Duodenal mucosa (tissue), 2 donors: ENCODE measurements around the gene PRMT1.

Experiments used
- H3K27ac ChIP-seq: one replicate; pipeline ENCODE4 v1.7.0; 2013; ENCODE audit warnings: low read depth, low read length
- H3K27me3 ChIP-seq, 2 donors: one replicate each; pipeline ENCODE4 v1.7.0; 2013; ENCODE audit warnings: low read length in 2 of 2, control low read depth in 1 of 2; ENCODE audit not compliant: insufficient read depth in 2 of 2, control insufficient read depth in 1 of 2
- H3K36me3 ChIP-seq, 2 donors: one replicate each; pipeline ENCODE4 v1.7.0; 2013; ENCODE audit warnings: low read length in 2 of 2, control low read depth in 1 of 2; ENCODE audit not compliant: insufficient read depth in 2 of 2, control insufficient read depth in 1 of 2
- H3K4me1 ChIP-seq, 2 donors: one replicate each; pipeline ENCODE4 v1.7.0; 2013; ENCODE audit warnings: low read length in 2 of 2, control low read depth in 1 of 2; ENCODE audit not compliant: insufficient read depth in 2 of 2, control insufficient read depth in 1 of 2
- H3K4me3 ChIP-seq, 2 donors: one replicate each; pipeline ENCODE4 v1.7.0; 2013; ENCODE audit warnings: low read length in 2 of 2, low read depth in 1 of 2
- H3K9ac ChIP-seq, 2 donors: one replicate each; pipeline ENCODE4 v1.7.0; 2013; ENCODE audit warnings: low read length in 2 of 2, low read depth in 1 of 2
- H3K9me3 ChIP-seq, 2 donors: one replicate each; pipeline ENCODE4 v1.7.0; 2013; ENCODE audit warnings: low read length in 2 of 2, control low read depth in 1 of 2; ENCODE audit not compliant: control insufficient read depth in 1 of 2

PRMT1 gene

DNA sequence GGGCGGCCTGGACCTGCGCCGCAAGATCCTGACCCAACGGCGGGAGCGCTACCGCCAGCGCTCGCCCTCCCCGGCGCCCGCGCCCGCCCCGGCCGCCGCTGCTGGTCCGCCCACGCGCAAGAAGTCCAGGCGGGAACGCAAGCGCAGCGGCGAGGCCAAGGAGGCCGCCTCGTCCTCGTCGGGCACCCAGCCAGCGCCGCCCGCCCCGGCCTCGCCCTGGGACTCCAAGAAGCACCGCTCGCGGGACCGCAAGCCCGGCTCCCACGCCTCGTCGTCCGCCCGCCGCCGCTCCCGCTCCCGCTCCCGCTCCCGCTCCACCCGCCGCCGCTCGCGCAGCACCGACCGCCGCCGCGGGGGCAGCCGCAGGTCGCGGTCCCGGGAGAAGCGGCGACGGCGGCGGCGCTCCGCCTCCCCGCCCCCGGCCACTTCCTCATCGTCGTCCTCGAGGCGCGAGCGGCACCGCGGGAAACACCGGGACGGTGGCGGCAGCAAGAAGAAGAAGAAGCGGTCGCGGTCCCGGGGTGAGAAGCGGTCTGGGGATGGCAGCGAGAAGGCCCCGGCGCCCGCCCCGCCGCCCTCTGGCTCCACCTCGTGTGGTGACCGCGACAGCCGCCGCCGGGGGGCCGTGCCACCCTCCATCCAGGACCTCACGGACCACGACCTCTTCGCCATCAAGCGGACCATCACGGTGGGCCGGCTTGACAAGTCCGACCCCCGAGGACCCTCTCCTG is 25.1 kb upstream of the PRMT1 start:
- Histone ChIP-seq H3K9me3 (no peaks in the 10 kb centered on the region), H3K9ac (no peak overlapping the region), H3K4me3 (no peak overlapping the region), H3K36me3 (peaks cover 46 to 72% of the 10 kb centered on the region in 2 donors), H3K4me1 (no peaks in the 10 kb centered on the region), H3K27me3 (no peaks in the 10 kb centered on the region), H3K27ac (no peak overlapping the region)

DNA sequence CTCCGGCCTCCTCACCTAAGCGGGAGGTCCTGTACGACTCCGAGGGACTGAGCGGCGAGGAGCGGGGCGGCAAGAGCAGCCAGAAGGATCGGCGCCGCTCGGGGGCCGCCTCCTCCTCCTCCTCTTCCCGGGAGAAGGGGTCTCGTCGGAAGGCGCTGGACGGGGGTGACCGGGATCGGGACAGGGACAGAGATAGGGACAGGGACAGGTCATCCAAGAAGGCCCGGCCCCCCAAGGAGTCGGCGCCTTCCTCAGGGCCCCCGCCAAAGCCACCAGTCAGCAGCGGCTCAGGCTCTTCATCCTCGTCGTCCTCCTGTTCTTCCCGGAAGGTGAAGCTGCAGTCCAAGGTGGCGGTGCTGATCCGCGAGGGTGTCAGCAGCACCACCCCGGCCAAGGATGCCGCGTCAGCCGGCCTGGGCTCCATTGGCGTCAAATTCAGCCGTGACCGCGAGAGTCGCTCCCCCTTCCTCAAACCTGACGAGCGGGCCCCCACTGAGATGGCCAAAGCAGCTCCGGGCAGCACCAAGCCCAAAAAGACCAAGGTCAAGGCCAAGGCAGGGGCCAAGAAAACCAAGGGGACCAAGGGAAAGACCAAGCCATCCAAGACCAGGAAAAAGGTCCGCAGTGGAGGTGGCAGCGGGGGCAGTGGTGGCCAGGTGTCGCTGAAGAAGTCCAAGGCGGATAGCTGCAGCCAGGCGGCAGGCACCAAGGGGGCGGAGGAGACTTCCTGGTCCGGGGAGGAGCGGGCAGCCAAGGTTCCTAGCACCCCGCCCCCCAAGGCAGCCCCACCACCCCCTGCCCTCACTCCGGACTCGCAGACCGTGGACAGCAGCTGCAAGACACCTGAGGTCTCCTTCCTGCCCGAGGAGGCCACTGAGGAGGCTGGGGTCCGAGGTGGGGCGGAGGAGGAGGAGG is 24.3 kb upstream of the PRMT1 start:
- Histone ChIP-seq H3K4me3 (no peak overlapping the region), H3K4me1 (no peaks in the 10 kb centered on the region), H3K27me3 (no peaks in the 10 kb centered on the region), H3K9ac (no peak overlapping the region), H3K36me3 (peaks cover 40 to 71% of the 10 kb centered on the region in 2 donors), H3K27ac (no peak overlapping the region), H3K9me3 (no peaks in the 10 kb centered on the region)

DNA sequence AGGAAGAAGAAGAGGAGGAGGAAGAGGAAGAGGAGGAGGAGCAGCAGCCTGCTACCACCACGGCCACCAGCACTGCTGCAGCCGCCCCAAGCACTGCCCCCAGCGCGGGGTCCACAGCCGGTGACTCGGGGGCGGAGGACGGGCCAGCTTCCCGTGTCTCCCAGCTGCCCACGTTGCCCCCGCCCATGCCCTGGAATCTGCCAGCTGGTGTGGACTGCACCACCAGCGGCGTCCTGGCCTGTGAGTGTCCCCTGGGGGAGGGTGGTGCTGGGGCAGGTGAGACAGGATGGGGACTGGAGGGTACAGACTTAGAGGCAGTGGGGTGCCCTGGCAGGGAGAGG is 23.6 kb upstream of the PRMT1 start:
- Histone ChIP-seq H3K36me3 (peaks cover 42 to 77% of the 10 kb centered on the region in 2 donors), H3K9ac (no peak overlapping the region), H3K27me3 (no peaks in the 10 kb centered on the region), H3K9me3 (no peaks in the 10 kb centered on the region), H3K27ac (no peak overlapping the region), H3K4me3 (no peak overlapping the region), H3K4me1 (no peaks in the 10 kb centered on the region)

DNA sequence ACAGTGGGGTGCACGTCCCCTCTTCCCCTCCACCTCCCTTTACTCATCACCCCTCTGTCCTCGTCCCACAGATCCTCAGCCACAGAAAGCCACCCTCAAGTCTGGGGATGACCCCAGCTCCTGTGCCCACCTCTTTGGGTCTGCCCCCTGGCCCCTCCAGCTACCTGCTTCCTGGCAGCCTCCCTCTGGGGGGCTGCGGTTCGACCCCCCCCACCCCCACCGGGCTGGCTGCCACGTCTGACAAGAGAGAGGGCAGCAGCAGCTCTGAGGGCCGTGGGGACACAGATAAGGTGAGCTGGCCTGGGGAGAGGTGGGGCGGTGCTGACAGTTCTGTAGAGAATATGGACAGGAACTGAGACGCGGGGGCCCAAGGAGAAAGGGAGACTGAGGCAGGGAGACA is 22.5 kb upstream of the PRMT1 start:
- no peak overlapping the region for H3K9ac ChIP-seq
- H3K36me3 ChIP-seq, result peaks cover 54 to 84% of the 10 kb centered on the region in 2 donors
- no peaks in the 10 kb centered on the region for H3K27me3 ChIP-seq
- no peak overlapping the region for H3K27ac ChIP-seq
- H3K4me1 ChIP-seq, result no peaks in the 10 kb centered on the region
- no peaks in the 10 kb centered on the region for H3K9me3 ChIP-seq
- H3K4me3 ChIP-seq, result no peak overlapping the region

DNA sequence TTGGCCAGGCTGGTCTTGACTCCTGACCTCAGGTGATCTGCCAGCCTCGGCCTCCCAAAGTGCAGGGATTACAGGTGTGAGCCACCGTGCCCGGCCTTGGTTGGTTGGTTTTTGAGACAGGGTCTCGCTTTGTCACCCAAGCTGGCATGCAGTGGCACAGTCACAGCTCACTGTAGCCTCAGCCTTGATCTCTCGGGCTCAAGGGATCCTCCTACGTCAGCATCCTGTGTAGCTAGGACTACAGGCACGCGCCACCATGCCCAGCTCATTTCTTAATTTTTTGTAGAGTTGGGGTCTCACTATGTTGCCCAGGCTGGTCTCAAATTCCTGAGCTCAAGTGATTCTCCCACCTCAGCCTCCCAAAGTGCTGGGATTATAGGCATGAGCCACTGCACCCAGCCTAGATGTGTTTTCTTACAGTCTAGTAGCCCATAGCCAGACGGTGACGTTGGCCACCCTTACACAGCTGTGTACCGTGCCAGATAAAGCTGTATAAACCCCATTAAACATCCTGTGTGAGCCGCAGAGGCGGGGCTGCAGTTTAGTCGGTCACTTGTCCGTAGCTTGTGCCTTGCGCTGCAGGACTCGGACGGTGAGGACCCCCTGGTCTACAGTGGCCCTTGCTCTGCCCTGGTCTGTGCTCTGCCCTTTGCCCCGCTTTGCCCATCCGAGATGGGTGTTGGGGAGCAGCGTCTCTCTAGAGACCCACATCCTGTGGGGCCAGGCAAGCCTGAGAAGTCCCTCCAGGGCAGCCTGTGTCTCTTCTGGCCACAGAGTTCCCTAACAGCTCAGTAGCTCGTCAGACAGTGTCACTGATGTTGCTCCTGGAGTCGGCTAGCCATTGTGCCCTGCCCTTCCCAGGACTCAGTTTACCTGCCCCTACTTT is 21.3 kb upstream of the PRMT1 start:
- Histone ChIP-seq H3K27ac (no peak overlapping the region), H3K9me3 (no peaks in the 10 kb centered on the region), H3K36me3 (peaks cover 46 to 84% of the 10 kb centered on the region in 2 donors), H3K9ac (no peak overlapping the region), H3K4me1 (no peaks in the 10 kb centered on the region), H3K4me3 (no peak overlapping the region), H3K27me3 (no peaks in the 10 kb centered on the region)

DNA sequence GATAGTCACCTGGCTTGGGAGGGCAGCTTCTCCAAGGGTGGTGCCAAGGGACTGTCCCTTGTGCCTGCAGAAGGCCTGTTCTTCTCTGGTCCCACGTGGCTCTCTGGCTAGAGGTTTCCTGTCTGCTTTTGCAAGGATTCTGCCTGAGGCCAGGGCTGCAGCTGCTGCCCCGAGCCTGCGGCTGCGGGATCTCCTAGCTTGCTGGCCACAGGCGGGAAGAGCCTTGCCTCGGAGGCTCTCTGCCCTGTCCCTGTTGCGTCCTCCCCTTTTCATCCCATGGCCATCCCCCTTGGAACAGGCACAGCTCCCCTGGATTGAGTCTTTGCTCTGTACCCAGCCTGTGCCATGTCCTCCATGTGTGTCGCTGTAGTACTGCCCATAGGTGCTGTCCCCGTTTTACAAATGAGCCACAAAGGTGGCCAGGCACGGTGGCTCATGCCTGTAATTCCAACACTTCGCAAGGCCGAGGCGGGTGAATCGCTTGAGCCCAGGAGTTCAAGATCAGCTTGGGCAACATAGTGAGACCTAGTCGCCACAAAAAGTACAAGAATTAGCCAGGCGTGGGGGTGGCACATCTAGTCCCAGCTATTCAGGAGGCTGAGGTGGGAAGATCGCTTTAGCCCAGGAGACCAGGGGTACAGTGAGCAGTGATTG is 20.5 kb upstream of the PRMT1 start:
- Histone ChIP-seq H3K4me1 (no peaks in the 10 kb centered on the region), H3K27ac (no peak overlapping the region), H3K9ac (no peak overlapping the region), H3K27me3 (no peaks in the 10 kb centered on the region), H3K4me3 (no peak overlapping the region), H3K36me3 (peaks cover 46 to 92% of the 10 kb centered on the region in 2 donors), H3K9me3 (no peaks in the 10 kb centered on the region)

DNA sequence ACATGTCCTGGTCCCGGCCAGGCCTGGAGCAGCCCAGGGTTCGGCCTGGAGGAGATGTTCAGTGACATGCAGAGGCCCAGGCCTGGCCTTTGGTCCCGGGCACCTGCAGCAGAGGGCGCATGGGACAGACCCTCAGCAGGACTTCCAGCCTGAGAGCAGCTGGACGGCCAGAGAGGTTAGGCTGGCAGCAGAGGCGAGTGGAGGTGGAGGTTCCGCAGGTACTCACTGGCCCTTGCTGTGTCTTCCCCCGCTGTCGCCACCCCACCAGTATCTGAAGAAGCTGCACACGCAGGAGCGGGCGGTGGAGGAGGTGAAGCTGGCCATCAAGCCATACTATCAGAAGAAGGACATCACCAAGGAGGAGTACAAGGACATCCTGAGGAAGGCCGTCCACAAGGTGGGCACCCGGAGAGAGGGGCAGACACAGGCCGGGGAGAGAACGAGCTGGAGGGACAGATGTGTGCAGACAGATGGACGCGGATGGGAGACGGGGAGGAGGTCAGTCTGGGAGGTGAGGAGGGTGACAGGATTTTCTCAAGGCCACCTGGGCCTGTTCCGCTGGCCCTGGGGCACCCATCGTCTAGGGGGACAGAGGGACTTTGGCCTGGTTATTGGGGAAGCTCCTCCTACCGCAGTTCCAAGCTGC is 19.5 kb upstream of the PRMT1 start:
- Histone ChIP-seq H3K9me3 (no peaks in the 10 kb centered on the region), H3K4me3 (no peak overlapping the region), H3K27ac (no peak overlapping the region), H3K27me3 (no peaks in the 10 kb centered on the region), H3K4me1 (no peaks in the 10 kb centered on the region), H3K36me3 (peaks cover 52 to 96% of the 10 kb centered on the region in 2 donors), H3K9ac (no peak overlapping the region)

DNA sequence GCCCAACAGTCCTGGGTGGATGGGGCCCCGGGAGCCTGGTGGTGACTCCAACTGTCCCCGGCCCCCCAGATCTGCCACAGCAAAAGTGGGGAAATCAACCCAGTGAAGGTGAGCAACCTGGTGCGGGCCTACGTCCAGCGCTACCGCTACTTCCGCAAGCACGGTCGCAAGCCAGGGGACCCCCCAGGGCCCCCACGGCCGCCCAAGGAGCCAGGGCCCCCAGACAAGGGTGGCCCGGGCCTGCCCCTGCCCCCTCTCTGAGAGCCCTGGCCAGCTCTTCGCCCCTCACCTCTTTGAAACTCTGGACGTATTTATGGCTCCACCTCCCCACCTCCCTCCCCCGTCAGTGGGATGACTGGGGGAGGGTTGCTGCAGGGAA is 18.9 kb upstream of the PRMT1 start:
- peaks cover 52 to 96% of the 10 kb centered on the region in 2 donors for H3K36me3 ChIP-seq
- H3K27ac ChIP-seq, result no peak overlapping the region
- H3K27me3 ChIP-seq, result no peaks in the 10 kb centered on the region
- peaks cover 1 to 5% of the 10 kb centered on the region in 2 donors for H3K4me1 ChIP-seq
- H3K9ac ChIP-seq, result no peak overlapping the region
- no peak overlapping the region for H3K4me3 ChIP-seq
- no peaks in the 10 kb centered on the region for H3K9me3 ChIP-seq
